Sciatic nerve (tissue), 2 donors: ENCODE results near the gene HOXD4. TPM values are rescaled to one million over a fixed set of nuclear protein-coding genes. Genes with fewer than 3 reads are reported as not detected.

Source experiments
- ATAC-seq: fragments of 200-7000 bp; cut with Tn5 transposase; one replicate; pipeline ENCODE4 v1.9.1; 2020; ENCODE audit warnings: mild to moderate bottlenecking, moderate library complexity
- DNase-seq: peaks from one replicate; pipeline ENCODE4 v3.0.0-alpha.2; 2020; ENCODE audit warnings: low spot score
- intact Hi-C: fragments of 100-400 bp; cut with DNase I; formaldehyde crosslinking; loops from one replicate; pipeline ENCODE4 v1.14.2; 2022
- total RNA-seq: library from RNA; stranded (reverse); fragmentation: NEBNext Ultra II Directional; extraction: Animal tissue kit (Norgen Biotek cat#: 25700); gene quantifications from one replicate; pipeline ENCODE4 v1.2.1, GENCODE V29; 2021
- donor health status: DM: no; HTN: no; CAD: no.
- donor health status: DM: no; HTN: no; CAD: no.

Gene HOXD4
- total RNA-seq, 1 donor from 2014 or later, result 6.8 TPM

DNA sequence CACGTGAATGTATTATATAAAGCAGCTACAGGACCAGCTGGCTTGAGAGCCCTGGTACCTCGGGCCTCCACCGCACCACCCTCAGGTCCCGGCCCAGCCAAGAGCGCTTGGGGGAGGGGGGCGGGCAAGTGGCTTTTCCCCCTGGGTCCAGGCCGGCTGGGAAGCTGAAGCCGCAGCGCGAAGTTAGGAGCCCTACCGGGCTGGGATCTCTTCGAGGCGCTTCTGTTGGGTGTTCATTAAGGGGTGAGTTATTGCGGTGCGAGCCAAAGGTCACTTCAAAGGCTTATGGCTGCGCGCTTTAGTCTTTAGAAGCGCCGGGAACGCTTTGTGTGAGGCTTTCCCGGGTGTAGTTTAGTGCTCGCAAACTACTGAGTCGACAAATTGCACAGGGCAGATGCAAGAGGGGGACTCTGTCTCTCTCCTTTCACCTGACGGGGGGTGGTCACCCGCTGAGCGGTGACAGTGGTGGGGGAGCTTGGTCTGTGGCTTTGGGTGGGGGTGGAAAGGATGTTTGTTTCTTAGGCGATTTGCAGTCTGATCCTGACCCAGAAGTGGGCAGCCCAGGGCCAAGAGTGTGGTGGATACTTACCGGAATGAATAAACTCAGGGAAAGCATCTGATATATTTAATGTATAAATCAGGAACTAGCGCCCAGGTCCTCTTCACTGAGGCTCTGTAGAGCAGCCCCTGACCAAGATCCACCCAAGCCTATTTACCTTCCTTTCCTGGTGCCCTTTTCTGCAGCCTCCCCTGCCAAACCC, 11.7 kb downstream of the HOXD4 start:
- DNase-seq, result no peak
- ATAC-seq, result no peak
- intact Hi-C loops, result no loop called here

- intact Hi-C loops, result no loop called here
- ATAC-seq (no peak), DNase-seq (no peak)
Observed at GRCh38 chr2:176163672-176164056, 12.3 kb downstream of the HOXD4 start.

GRCh38 chr2:176164201-176164600, 12.9 kb downstream of the HOXD4 start:
- ATAC-seq, result no peak
- intact Hi-C loops, result no loop called here
- DNase-seq, result no peak

- DNase-seq (no peak), ATAC-seq (no peak)
- intact Hi-C loops, result no loop called here
Observed at GRCh38 chr2:176164611-176165369, 13.4 kb downstream of the HOXD4 start.

DNA sequence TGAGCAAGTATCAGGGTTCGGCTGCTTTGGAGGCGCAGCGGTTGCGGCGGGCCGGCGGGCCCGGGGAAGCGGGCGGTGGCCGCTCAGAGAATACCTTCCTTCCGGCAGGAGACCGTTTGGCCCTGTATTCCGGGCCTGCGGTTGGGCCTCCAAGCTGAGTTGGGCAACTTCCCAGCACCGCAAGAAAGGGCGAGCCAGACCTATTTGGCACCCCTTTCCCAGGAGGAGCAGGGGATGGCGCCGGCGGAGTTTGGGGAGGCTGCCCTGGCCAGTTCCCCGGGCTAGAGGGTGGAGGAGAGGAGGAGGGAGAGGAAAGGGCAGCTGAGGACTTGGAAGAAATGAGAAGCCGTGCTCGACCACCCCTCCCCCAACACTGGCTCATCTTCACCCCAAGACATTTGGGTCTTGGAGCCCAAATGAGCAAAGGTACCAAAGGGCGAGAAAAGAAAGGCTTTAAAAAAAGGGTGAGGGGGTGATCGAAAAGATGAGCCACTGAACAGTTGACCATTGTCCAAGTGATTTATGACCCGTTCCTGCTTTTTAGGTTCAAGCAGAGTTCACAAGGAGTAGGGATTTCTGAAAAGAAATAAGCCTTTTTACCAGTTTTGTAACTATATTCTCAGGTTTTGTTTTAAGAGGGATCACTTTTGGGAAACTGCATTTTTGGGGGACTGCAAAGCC, 14.2 kb downstream of the HOXD4 start:
- no peak for DNase-seq
- intact Hi-C loops, result no loop called here
- ATAC-seq, result no peak

- intact Hi-C loops, result no loop called here
- no peak for ATAC-seq
Observed at GRCh38 chr2:176166272-176166671, 14.9 kb downstream of the HOXD4 start.

GRCh38 chr2:176167398-176167797, 16.0 kb downstream of the HOXD4 start:
- no peak for ATAC-seq

More at GRCh38 chr2:176166272-176166671, 14.9 kb downstream of the HOXD4 start:
- no peak for DNase-seq

DNA sequence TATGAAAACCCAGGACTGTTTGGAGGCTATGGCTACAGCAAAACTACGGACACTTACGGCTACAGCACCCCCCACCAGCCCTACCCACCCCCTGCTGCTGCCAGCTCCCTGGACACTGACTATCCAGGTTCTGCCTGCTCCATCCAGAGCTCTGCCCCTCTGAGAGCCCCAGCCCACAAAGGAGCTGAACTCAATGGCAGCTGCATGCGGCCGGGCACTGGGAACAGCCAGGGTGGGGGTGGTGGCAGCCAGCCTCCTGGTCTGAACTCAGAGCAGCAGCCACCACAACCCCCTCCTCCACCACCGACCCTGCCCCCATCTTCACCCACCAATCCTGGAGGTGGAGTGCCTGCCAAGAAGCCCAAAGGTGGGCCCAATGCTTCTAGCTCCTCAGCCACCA, 17.8 kb downstream of the HOXD4 start:
- ATAC-seq (no peak), DNase-seq (no peak)
- intact Hi-C loops, result no loop called here

More at GRCh38 chr2:176167398-176167797, 16.0 kb downstream of the HOXD4 start:
- intact Hi-C loops, result no loop called here
- no peak for DNase-seq

GRCh38 chr2:176169711-176170110, 18.4 kb downstream of the HOXD4 start:
- intact Hi-C loops, result no loop called here
- DNase-seq (no peak), ATAC-seq (no peak)

- no peak for ATAC-seq
- DNase-seq, result no peak
- intact Hi-C loops, result no loop called here
Observed at GRCh38 chr2:176170602-176171305, 19.4 kb downstream of the HOXD4 start.

- DNase-seq, result no peak
- intact Hi-C loops, result no loop called here
- no peak for ATAC-seq
Observed at GRCh38 chr2:176171351-176172006, 20.1 kb downstream of the HOXD4 start.

GRCh38 chr2:176172007-176172894, 20.9 kb downstream of the HOXD4 start:
- intact Hi-C loops, result no loop called here
- DNase-seq, result no peak
- no peak for ATAC-seq

DNA sequence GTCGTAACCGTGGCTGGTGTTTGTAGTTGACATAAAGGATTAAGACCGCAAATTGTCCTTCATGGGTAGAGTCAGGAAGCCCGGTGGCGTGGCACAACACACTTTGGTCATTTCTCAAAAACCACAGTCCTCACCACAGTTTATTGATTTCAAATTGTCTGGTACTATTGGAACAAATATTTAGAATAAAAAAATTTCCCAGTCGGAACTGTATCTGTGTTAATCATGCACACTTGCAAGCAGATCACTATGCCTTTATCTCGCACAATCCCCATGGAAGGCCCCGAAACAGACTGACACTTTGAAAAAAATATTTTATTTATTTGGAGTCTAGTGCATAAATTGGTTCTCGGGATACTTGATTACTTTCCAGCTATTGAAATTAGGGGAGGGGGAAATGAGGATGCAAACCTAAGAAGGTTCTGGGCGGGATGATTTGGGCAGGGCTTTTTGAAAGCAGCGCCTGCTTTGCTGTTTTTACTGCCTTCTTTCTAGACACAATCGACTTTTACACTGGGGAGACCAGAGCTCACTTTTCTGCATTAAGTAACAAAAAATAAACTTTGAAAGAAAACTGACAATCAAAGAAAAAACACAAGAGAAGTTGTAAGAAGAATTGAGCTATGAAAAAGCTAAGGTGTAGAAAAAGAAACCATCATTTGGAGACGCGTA, 21.7 kb downstream of the HOXD4 start:
- DNase-seq (no peak), ATAC-seq (no peak)
- intact Hi-C loops, result no loop called here

DNA sequence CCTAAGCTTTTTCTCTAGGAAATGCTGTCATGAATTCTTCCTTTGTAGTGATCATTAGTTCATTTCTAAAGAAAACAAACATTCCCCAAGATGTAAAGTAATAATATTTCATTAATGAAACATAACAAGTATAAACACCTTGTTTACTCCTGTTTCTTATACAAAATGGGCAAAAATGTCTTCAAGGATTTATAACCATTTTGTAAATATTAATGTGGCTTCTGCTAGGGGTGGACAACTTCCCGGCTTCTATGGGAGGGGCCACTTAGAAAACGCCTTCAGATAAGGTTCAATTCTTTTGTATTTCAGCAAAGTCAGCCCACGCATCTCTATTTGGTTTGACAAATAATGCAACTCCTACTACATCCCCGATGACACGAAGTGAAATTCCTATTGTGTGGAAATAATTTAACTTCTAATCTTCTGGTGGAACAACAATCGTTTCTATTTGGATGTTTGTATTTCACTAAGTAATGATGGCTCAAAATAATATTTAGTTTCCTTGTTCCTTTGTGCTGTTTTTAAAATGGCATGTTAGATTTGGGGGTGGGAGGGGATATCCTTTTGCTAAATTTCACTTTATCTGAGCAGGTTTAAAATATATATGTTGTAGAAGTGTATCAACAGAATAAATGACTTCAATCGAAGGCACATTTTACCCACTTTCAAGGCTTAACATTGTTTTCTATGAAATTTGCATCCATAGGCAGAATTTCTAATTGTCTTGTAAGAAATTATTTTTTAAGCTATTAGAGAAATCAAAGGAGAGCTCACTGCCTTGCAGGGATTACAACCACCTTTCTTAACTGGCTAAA, 22.4 kb downstream of the HOXD4 start:
- no peak for ATAC-seq
- intact Hi-C loops, result no loop called here
- DNase-seq, result no peak

DNA sequence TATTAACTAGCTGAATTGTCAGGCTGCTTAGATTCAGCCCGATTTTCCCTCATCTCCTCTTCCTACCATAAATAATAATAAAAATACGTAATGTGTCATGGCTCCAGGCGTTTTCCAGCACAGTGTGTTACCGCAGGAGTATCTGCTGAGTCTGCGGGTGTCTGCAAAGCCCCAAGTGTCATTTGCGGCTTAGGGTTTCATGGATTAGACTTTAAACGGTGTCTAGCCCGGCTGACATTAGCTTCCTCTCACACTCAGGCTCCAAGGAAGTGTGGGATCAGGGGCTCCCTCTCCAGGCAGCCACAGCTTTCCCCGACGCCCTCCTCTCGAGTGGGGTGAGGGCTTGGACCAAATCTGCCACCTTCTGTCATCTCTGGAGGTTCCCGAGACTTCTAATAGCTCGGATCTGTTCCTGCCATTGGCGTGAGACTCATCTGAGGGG, 23.1 kb downstream of the HOXD4 start:
- no peak for ATAC-seq
- no peak for DNase-seq
- intact Hi-C loops, result no loop called here

DNA sequence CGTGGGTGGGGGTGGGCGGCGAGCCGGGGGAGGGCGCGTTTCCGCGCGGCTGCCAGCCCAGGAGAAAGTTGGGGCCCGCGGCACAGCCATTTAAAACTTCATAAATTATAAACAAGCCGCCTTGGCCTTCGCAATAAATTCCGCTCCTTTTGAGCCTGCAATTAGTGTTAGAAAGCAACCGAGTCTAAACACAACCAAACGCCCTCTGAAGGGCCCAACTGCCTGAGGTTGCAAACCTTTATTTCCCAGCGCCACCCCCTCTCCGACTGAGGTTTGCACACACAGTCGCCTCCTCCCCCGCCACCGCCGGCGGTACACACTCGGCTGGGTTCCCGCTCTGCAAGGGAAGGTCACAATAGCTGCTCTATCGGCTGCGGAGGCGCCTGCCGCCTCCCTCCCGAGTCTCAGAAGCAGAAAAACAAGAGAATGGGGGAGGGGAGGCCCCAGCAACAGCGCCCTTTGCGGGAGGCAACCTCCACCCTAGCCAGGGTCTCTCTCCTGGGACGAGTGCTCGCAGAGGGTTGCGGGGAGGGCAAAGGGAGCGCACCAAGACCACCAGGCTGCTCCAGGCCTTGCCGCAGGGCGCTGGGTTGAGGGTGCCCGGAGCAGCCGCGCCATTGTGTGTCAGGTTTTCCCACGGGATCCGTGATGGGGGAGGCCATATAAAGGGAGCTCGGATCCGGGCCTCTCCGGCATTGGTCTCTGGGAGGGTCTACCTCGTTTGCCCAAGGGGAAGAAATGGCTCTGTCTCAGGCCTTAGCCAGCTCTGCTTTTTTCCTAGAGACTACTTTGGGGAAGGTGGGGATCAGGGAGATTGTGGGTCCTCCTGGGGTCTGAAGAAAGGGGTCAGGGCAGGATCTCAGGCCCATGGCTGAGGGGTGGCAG, 23.7 kb downstream of the HOXD4 start:
- DNase-seq, result no peak
- peak; percentile 52 for ATAC-seq
- intact Hi-C loops, result no loop called here
